GM08714 (cell line): ENCODE data around the gene BPIFB4.

ENCODE experiments used
- H3K4me3 ChIP-seq: fragments of 200-500 bp; sonication (Bioruptor generic); 2 replicates; pipeline ENCODE4 v1.5.1; 2014; ENCODE audit warnings: mild to moderate bottlenecking, low read length, inconsistent platforms
- ZNF274 ChIP-seq: IDR thresholded peaks from 2 replicates; pipeline ENCODE4 v1.6.1; 2012; ENCODE audit warnings: mild to moderate bottlenecking, low read depth, low read length

The BPIFB4 gene

DNA sequence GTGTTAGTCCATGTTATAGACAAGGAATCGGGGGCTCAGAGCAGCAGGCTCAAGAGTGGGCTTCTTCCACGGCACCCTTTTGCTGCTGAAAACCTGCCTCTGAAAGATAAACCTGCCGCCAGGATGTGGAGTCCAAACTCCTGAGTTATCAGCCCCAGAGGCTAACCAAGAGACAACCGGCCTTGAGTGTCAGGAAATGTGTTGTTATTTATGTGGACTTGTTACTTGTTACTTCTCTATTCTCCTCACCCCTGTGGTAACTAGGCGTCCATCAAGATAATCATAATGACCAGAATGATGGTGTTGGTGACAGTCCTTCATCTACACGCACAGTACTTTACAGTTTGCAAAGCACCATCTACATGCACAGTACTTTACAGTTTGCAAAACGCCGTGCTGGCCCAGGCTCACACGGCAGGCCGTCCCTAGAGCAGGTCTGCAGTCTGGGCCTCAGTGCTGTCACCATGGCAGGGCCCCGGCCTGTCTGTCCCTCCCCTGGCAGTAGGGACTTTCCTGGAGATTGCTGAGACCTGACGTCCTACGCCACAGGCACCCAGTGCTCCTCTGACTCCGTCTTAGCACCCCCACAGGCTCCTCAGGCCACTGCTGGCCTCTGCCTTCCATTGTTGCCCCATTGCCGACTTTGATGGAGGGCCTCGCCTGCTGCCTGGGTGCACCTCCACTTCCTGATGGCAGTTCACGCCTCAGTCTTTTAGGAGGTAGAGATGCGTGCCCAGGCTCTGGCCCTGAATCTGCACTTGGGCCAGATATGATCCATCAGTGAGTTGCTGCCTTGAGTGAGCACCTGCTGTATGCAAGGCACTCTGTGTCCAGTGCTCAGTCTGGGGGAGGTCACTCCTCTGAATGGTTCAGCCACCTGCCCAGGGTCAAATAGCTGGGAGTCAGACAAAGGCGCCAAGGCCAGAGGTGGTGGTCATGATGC lies 9.1 kb upstream of the BPIFB4 start:
- TF ChIP-seq ZNF274 = no peak
- H3K4me3 ChIP-seq = no peak overlapping the region

DNA sequence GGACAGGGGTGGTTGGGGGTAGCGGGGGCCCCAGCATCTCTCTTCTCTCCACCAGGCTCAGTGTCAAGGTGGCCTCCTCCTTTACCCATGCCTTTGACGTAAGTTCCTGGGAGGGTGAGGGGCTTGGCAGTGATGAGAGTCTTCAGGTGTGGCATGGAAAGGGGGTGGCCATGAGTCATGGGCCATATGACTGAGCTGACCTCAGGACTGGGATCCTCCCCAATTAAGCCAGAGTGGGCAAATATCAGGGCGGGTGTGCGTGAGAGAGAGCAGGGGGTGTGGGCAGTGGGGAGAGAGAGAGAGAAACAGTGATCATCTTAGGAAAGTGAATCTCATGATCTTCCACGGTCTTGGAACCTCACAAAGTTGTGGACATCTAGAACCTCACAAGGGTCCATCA lies 8.2 kb upstream of the BPIFB4 start:
- no peak overlapping the region for H3K4me3 ChIP-seq
- TF ChIP-seq ZNF274 = no peak

DNA sequence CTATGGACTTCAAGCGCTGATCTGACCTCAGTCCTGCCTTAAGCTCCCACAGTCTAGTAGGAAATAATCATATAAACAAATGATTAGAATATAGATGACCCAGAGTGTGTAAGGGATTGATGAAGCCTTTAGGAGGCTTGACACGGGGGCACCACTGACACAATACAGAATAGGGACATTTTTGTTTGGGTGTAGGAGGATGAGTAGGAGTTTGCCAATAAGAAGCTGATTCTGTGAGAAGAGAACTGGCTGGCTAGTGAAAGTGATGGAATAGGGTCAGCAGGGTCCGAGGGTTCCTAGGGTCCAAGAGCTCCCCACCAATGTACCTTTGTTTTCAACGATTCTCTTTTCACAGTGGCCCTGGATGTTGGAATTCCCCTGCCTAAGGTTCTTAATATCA lies 7.1 kb upstream of the BPIFB4 start:
- no peak overlapping the region for H3K4me3 ChIP-seq
- TF ChIP-seq ZNF274 = no peak

DNA sequence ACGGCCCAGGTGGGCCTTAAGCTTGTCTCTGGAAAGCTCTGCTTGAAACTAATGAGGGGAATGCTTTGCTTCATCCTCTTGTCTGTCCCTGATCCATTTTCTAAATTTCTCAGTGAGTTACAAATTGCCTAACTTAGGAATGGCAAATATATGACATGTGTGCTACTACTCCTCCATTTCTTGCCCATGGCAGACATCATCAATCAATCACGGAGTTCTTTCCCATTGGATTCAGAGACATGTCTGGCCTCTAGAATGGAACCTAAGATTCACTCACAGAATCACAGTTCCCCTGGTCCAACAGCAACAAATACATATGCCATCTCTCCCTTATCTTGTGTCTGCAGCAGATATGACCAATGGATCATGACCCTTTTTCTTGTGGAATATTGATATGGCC lies 6.6 kb upstream of the BPIFB4 start:
- no peak overlapping the region for H3K4me3 ChIP-seq
- TF ChIP-seq ZNF274 = no peak

DNA sequence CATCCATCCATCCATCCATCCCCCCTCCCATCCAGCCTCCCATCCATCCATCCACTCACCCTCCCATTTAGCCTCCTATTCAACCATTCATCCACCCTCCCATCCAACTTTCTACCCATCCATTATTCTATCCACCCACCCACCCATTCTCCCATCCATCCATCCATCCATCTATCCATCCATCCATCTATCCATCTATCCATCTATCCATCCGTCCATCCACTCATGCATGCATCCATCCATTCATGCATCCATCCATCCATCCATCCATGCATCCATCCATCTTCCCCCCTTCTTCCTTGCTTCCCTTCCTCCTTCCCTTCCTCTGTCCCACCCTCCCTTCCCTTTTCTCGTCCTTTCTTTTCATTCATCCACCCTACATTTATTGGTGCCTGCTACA lies 4.8 kb upstream of the BPIFB4 start:
- H3K4me3 ChIP-seq = no peak overlapping the region
- TF ChIP-seq ZNF274 = no peak

DNA sequence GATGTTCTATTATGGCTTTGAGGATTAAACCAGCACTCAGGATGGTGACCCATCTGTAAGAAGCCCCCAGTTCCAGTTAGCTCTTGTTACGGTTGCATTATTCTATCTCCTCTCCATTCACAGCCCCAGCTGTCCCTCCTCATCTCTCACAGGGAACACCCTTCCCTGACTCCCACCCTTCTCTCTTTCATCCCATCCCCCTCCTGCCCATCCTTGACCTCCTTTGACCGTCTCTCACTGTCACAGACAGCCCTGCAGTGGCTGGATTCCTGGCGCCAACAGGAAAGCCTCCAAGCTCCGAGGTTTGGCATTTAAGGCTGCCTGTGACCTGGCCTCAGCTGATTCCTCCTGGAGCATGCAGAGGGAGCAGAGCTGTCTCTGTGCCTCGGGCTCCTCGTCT lies 4.2 kb upstream of the BPIFB4 start:
- no peak for TF ChIP-seq ZNF274
- no peak overlapping the region for H3K4me3 ChIP-seq

DNA sequence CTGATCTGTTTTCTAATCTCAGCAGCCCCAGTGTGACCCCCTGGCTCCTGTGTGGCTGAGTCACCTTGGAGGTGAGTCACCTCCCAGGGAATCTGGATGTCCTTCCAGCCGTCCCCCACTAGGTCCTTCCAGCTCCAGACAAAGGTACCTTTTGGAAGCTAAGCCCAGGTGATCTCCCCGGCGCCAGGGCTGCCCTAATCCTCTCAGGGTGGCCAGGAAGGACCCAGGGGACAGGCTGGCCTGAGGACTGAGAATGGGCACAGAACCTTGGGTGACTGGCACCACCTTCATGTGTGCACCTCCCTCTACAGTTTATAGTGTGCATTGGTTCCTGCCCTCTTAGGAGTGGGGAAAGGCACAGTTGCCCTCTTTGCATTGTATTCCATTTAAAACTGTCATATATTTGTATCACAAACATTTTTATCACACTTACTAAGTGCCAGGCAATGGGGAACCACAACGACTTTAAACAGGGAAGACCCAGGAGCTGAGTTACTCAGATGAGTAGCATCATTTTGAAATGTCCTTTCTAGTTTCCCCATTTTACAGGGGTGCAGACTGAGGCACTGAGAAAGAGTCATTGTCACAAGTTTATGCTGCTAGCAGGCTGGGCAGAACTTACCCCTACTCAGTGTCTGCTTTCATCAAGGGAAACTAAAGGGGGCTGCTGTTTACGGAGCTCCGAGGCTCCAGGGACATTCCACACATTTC lies 2.6 kb upstream of the BPIFB4 start:
- TF ChIP-seq ZNF274 = no peak
- H3K4me3 ChIP-seq = no peak overlapping the region

DNA sequence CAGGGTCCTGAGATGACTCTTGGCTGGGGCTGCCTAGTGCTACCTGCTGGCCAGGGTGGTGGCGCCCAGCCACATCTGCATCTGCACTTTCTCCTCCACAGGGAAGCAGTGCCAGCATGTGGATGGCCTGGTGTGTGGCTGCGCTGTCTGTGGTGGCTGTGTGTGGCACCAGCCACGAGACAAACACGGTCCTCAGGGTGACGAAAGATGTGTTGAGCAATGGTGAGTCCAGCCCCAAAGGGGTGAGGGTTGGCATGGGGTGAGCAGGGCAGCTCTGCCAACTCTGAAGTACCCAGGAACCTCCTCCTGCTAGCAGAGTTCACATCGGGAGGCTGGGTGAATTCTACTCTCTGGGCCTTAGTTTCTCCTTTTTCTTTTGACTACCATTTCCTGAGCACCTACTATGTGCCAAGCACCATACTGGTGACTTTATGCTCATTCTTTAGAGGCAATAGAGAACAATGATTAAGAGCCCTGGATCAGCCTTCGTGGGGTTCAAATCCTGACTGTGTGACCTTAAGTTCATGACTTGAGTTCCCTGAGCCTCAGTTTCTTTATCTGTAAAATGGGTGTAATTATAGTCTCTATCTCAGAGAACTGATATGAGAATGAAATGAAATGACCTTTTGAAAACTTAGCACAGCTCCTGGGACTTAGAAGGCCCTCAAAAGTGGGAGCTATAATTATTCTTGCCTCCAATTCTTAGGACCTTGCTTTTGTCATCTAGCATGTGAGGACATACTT lies 2.1 kb downstream of the BPIFB4 start:
- no peak overlapping the region for H3K4me3 ChIP-seq
- TF ChIP-seq ZNF274 = no peak

DNA sequence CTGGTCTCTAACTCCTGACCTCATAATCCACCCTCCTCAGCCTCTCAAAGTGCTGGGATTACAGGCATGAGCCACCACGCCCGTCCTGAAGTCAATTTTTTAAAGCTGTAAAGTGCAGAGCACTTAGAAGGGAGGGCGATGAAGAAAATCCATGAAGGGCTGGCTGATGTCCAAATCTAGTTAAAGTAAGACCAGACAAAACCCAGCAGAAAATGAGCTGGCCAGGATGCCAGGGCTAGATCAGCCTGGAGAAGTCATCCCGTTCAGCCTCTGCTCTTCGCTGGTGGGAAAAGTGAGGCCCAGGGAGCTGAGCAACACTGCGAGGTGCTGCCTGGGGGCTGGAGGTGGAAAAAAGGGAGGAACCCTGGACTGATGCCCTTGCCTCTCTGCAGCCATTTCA lies 3.1 kb downstream of the BPIFB4 start:
- no peak overlapping the region for H3K4me3 ChIP-seq
- TF ChIP-seq ZNF274 = no peak

DNA sequence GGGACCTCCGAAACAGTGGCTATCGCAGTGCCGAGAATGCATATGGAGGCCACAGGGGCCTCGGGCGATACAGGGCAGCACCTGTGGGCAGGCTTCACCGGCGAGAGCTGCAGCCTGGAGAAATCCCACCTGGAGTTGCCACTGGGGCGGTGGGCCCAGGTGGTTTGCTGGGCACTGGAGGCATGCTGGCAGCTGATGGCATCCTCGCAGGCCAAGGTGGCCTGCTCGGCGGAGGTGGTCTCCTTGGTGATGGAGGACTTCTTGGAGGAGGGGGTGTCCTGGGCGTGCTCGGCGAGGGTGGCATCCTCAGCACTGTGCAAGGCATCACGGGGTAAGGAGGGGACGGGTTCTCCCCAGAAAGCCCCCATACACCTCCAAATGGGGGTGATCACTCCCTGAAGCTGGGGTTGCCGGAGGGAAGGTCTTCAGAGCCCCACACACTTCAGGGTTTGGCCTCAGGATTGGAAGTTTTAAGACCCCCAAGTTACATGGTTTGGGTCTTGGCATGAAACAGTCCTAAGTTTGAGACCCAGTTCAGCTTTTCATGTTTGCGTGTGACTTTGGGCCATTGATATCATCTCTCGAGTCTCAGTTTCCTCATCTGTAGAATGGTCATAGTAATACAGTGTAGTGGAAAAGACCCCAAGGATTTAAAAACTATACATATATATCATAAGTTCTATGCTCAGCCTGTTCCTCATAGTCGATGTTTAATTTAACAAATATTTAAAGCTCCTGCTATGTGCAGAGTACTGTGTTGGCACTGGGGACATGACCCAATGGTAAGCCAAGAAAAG lies 4.3 kb downstream of the BPIFB4 start:
- TF ChIP-seq ZNF274 = no peak
- H3K4me3 ChIP-seq = no peak overlapping the region

DNA sequence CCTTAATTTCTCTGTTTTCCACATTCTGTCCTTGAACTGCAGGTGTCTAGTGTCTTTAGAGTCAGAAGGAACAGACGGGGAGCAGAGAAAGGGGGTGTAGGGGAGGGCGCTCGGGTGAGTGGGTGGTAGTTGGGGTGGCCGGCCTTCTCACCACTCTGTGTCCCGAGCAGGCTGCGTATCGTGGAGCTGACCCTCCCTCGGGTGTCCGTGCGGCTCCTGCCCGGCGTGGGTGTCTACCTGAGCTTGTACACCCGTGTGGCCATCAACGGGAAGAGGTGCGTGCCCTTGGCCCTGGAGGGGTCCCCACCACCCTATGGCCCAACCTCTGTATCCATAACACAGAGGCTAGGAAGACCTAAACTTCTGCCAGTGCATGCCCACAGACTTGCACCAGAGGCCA lies 5.3 kb downstream of the BPIFB4 start:
- no peak for TF ChIP-seq ZNF274
- no peak overlapping the region for H3K4me3 ChIP-seq

DNA sequence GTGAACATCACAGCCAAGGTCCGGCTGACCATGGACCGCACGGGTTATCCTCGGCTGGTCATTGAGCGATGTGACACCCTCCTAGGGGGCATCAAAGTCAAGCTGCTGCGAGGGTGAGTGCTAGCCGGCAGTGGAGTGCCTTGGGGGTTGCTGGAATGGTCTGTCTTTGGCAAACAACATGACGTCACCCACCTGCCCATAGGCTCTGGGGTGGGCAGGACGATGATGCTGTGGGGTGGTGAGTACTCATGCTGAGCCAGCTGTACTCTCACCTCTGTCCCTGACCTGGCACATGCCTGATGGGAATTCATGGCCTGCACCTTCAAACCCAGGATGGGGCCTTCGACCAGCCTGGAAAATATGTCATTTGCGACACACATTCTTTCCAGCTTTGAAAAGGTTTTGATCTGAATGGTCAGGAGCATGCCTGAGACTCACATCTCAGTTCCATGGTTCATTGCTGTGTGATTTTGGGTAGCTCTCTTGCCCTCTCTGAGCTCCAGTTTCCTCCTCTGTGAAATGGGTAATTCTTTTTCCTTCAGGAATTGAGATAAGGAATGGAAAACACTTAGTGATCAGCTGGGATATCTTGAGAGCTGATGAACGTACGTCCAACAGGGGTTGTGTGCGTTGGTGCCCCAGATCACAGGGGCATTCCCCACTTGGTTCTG lies 6.7 kb downstream of the BPIFB4 start:
- TF ChIP-seq ZNF274 = no peak
- no peak overlapping the region for H3K4me3 ChIP-seq

DNA sequence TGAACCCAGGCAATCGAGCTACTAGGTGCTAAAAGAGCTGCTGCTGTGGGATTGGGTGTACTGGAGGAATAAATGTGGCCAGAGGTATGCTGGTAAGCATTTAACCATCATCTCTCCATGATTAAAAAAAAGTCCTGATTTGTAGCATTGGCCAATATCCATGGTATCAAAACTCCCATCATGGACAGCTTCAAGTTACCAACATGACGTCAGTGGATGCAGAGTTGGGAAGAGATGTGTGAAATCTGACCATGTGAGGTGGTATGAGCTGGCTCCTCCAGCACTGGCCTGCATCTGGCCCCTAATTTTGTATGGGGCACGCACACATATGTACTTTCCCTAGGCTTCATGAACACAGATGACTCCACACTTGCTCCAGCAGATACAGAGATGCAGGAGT lies 11.7 kb downstream of the BPIFB4 start:
- no peak overlapping the region for H3K4me3 ChIP-seq
- no peak for TF ChIP-seq ZNF274
